Smooth muscle cell (in vitro differentiated cells): ENCODE data around the gene PHF20. TPM values are rescaled to one million over a fixed set of nuclear protein-coding genes. Genes with fewer than 3 reads are reported as not detected.

Experiments used
- DNase-seq: peaks from one replicate; lab custom pipeline; 2025; ENCODE audit not compliant: unreplicated experiment; lab: John Stamatoyannopoulos, UW
- H2AFZ ChIP-seq: fragments of 200-600 bp; sonication (generic); 2 replicates; pipeline ENCODE4 v1.6.0; 2016; ENCODE audit warnings: antibody characterized with exemption, low read depth, mild to moderate bottlenecking
- H3F3A ChIP-seq: fragments of 200-600 bp; sonication (generic); 2 replicates; pipeline ENCODE4 v1.6.0; 2017; ENCODE audit warnings: antibody characterized with exemption, low read depth
- H3K27ac ChIP-seq: fragments of 200-600 bp; sonication (generic); 2 replicates; pipeline ENCODE4 v1.5.1; 2016; ENCODE audit warnings: low read depth, mild to moderate bottlenecking
- H3K27me3 ChIP-seq: fragments of 200-600 bp; sonication (generic); 2 replicates; pipeline ENCODE4 v1.6.1; 2016; ENCODE audit warnings: low read depth, mild to moderate bottlenecking
- H3K36me3 ChIP-seq: fragments of 200-600 bp; sonication (generic); 2 replicates; pipeline ENCODE4 v1.5.1; 2016; ENCODE audit warnings: low read depth
- H3K4me1 ChIP-seq: fragments of 200-600 bp; sonication (generic); 2 replicates; pipeline ENCODE4 v1.5.1; 2016; ENCODE audit warnings: low read depth
- H3K4me2 ChIP-seq: fragments of 200-600 bp; sonication (generic); 2 replicates; pipeline ENCODE4 v1.6.0; 2016; ENCODE audit warnings: mild to moderate bottlenecking
- H3K4me3 ChIP-seq: fragments of 200-600 bp; sonication (generic); 2 replicates; pipeline ENCODE4 v1.5.1; 2016; ENCODE audit warnings: mild to moderate bottlenecking
- H3K79me2 ChIP-seq: fragments of 200-600 bp; sonication (generic); 2 replicates; pipeline ENCODE4 v1.6.0; 2016; ENCODE audit warnings: low read depth, mild to moderate bottlenecking
- H3K9ac ChIP-seq: fragments of 200-600 bp; sonication (generic); 2 replicates; pipeline ENCODE4 v1.6.0; 2016; ENCODE audit warnings: low read depth
- H3K9me3 ChIP-seq: fragments of 200-600 bp; sonication (generic); replicated peaks from 2 replicates; pipeline ENCODE4 v1.5.1; 2016; ENCODE audit warnings: low read depth
- H4K20me1 ChIP-seq: fragments of 200-600 bp; sonication (generic); 2 replicates; pipeline ENCODE4 v1.6.0; 2016; ENCODE audit warnings: low read depth
- WGBS: methylation state at CpG from one replicate; pipeline ENCODE4 v1.1.7; 2016; ENCODE audit warnings: low lambda C conversion rate; 5-methylcytosine and 5-hydroxymethylcytosine counted together
- polyA plus RNA-seq: library from polyadenylated mRNA; unstranded; fragments of >200 nt; fragmentation: Nextera tagmentation; extraction: Ambion mirVana; gene quantifications from 2 replicates; pipeline ENCODE4 v1.2.1, GENCODE V29; 2016
- total RNA-seq: library from RNA; depleted of rRNA; stranded (reverse); fragments of >200 nt; gene quantifications from 2 replicates; pipeline ENCODE4 v1.2.3, GENCODE V29; 2014
- TF ChIP-seq, protein P1 (sequence below): fragments of 200-600 bp; sonication (generic); IDR thresholded peaks from 2 replicates; pipeline ENCODE4 v1.5.1; 2017; ENCODE audit warnings: borderline replicate concordance, mild to moderate bottlenecking, antibody characterized with exemption; ENCODE audit not compliant: insufficient read depth, poor library complexity, severe bottlenecking

Gene PHF20
- total and polyA plus RNA-seq, 2 experiments from 2014 or later = 23.3 to 27.4 TPM

DNA sequence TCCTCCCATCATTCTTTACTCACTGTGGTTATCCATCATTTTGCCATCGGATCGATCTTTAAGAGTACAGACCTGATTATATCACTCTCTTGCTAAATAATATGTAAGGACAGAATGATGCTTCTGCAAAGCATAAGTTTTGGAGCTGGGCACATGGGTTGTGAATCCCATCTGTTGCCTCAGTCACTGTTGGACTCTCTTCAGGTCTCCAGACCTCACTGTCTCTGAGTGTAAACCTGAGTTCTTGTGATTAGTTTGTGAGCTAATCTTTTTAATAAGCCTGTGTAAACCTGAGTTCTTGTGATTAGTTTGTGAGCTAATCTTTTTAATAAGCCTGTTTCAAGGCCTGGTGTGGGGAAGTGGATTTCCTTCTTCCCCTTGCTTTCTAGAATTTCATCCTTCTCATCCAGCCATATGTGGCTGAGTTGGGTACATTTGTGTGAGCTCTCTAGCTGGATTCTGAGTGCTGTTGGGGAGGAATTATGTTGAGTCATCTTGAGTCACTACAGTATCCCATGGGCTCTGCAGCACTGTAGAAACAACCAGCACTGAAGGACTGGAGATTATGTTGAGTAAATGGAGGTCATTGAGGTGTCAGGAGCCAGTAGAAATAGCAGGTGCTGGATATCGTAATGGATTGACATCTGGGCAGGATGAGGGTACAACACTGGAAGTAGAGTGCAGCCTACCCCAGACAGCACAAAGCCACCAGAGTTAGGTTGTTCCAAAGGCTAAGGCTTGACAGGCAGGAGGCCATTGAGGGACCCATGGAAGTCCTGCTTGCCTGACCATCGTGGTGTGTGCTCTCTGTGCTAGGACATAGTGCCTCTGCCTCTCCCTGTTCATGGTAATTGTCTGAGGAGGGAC is 130.1 kb downstream of the PHF20 start:
- Histone ChIP-seq H3K79me2 (no peaks in the 10 kb centered on the region), H2AFZ (no peak overlapping the region), H3K4me2 (no peak overlapping the region), H3K4me3 (no peak overlapping the region), H3K27ac (peak overlapping the region; percentile 71), H3K4me1 (no peaks in the 10 kb centered on the region), H3K9ac (no peak overlapping the region), H3F3A (peaks cover 19% of the 10 kb centered on the region), H3K36me3 (no peaks in the 10 kb centered on the region), H3K27me3 (no peaks in the 10 kb centered on the region), H4K20me1 (peaks cover 24% of the 10 kb centered on the region), H3K9me3 (no peaks in the 10 kb centered on the region)
- TF ChIP-seq, protein P1, sequence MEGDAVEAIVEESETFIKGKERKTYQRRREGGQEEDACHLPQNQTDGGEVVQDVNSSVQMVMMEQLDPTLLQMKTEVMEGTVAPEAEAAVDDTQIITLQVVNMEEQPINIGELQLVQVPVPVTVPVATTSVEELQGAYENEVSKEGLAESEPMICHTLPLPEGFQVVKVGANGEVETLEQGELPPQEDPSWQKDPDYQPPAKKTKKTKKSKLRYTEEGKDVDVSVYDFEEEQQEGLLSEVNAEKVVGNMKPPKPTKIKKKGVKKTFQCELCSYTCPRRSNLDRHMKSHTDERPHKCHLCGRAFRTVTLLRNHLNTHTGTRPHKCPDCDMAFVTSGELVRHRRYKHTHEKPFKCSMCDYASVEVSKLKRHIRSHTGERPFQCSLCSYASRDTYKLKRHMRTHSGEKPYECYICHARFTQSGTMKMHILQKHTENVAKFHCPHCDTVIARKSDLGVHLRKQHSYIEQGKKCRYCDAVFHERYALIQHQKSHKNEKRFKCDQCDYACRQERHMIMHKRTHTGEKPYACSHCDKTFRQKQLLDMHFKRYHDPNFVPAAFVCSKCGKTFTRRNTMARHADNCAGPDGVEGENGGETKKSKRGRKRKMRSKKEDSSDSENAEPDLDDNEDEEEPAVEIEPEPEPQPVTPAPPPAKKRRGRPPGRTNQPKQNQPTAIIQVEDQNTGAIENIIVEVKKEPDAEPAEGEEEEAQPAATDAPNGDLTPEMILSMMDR = no peak
- no peak for DNase-seq
- WGBS = 92% methylated on average over 4 of the region's 4 CpGs

DNA sequence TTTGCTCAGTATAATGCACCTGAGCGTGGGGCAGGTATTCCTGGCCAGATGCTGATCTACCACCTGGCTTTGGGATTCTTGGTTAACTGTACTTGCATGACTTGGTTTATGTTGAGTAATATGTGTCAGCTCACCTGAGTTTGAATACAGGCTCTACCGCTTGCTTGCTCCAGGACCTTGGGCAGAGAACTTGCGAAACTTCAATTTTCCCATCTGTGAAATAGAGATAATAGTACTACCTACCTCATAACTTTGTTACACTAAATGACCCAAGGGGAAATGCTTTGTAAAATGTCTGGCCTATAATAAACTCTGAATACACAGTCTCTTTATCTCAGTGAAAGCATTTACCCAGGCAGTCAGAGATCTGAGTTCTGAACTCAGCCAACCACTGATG is 130.7 kb downstream of the PHF20 start:
- H3K4me2 ChIP-seq = no peak overlapping the region
- peak overlapping the region; percentile 71 for H3K27ac ChIP-seq
- no peaks in the 10 kb centered on the region for H3K36me3 ChIP-seq
- no peaks in the 10 kb centered on the region for H3K79me2 ChIP-seq
- H4K20me1 ChIP-seq = peaks cover 24% of the 10 kb centered on the region
- H3K4me3 ChIP-seq = no peak overlapping the region
- 91% methylated on average over 3 of the region's 3 CpGs for WGBS
- H3K4me1 ChIP-seq = no peaks in the 10 kb centered on the region
- H3K9ac ChIP-seq = no peak overlapping the region
- H3K9me3 ChIP-seq = no peaks in the 10 kb centered on the region
- H2AFZ ChIP-seq = no peak overlapping the region
- peaks cover 19% of the 10 kb centered on the region for H3F3A ChIP-seq
- TF ChIP-seq, protein P1 = no peak
- DNase-seq = no peak
- H3K27me3 ChIP-seq = no peaks in the 10 kb centered on the region

DNA sequence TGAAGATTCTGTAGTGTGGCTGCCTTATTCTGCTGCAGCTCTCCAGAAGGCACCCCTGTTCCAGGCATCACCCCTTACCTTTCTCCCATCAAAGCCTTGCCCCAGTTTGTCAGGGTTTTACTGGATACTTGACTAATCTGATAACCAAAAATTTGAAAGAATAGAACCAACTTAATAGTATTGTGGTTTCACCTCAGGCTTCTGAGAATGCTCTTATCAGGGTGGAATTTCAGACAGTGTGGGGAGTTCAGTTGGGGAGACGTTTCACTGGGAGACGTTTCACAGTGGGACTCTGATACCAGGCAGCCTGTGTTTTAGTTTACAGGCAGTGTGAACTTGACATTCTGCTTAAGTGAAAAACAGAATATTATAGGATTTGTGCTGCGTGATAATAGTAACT is 132.0 kb downstream of the PHF20 start:
- Histone ChIP-seq H3K27ac (no peak overlapping the region), H3K27me3 (no peaks in the 10 kb centered on the region), H3K9me3 (no peaks in the 10 kb centered on the region), H3K79me2 (no peaks in the 10 kb centered on the region), H3F3A (peaks cover 19% of the 10 kb centered on the region), H3K4me3 (no peak overlapping the region), H2AFZ (no peak overlapping the region), H4K20me1 (peaks cover 24% of the 10 kb centered on the region), H3K4me2 (no peak overlapping the region), H3K4me1 (no peaks in the 10 kb centered on the region), H3K9ac (no peak overlapping the region), H3K36me3 (no peaks in the 10 kb centered on the region)
- WGBS = 68% methylated on average over 3 of the region's 3 CpGs
- TF ChIP-seq, protein P1 = no peak
- no peak for DNase-seq
